ENCODE results near the gene PSMD3. TPM values are rescaled to one million over a fixed set of nuclear protein-coding genes. Genes with fewer than 3 reads are reported as not detected.

The PSMD3 gene
- total and polyA plus RNA-seq, 9 of the 15 experiments (the other 6 are each of a cell fraction or from before 2014, with no cell fraction given), result 2.0 to 251 (median 135) TPM

- POLR2A ChIA-PET, result interaction anchor here (0.9 to 2.7 kb wide), 4 partner anchors 9 to 12 kb away, joined by 3 to 16 read pairs (median 6); partner anchors contain the start of genes GSDMA and PSMD3
- TF ChIP-seq CBFA2T3 (IDR thresholded peaks at IDR 0.05), result 0 out of 2 replicates have a peak, but pooled peaks have one; percentile 18
- peak; percentile 18; the same call in 1 of the 2 replicates for TF ChIP-seq DPF2 (IDR thresholded peaks at IDR 0.05)
- TF ChIP-seq HMBOX1 (IDR thresholded peaks at IDR 0.05), result peak; percentile 74
- TF ChIP-seq TCF3 (CRISPR knock-in tag; IDR thresholded peaks at IDR 0.05), result peak; percentile 17; the same call in 1 of the 2 replicates
- no peak for TF ChIP-seq TRIM24 (IDR thresholded peaks at IDR 0.05)
- TF ChIP-seq, protein P1, sequence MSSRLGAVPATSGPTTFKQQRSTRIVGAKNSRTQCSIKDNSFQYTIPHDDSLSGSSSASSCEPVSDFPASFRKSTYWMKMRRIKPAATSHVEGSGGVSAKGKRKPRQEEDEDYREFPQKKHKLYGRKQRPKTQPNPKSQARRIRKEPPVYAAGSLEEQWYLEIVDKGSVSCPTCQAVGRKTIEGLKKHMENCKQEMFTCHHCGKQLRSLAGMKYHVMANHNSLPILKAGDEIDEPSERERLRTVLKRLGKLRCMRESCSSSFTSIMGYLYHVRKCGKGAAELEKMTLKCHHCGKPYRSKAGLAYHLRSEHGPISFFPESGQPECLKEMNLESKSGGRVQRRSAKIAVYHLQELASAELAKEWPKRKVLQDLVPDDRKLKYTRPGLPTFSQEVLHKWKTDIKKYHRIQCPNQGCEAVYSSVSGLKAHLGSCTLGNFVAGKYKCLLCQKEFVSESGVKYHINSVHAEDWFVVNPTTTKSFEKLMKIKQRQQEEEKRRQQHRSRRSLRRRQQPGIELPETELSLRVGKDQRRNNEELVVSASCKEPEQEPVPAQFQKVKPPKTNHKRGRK (tag; IDR thresholded peaks at IDR 0.05), result no peak
- no peak for TF ChIP-seq GTF2F1 (IDR thresholded peaks at IDR 0.05; ENCODE audit: low read depth, low read length)
- no peak for TF ChIP-seq ADNP (tag; IDR thresholded peaks at IDR 0.05)
- TF ChIP-seq MEIS2 (IDR thresholded peaks at IDR 0.05; ENCODE audit: partially characterized antibody), result peak; percentile 38
- TF ChIP-seq LEF1 (IDR thresholded peaks at IDR 0.05), result 0 out of 2 replicates have a peak, but pooled peaks have one; percentile 21
- TF ChIP-seq CTCF (IDR thresholded peaks at IDR 0.05 in 2 of 3, conservative IDR thresholded peaks at IDR 0.05 in 1 of 3; ENCODE audit: insufficient read depth in 2 of 3, low read depth in 1 of 3, low read length in 3 of 3), result 0 out of 6 replicates have a peak, but pooled peaks of 1 of the 3 experiments have one; percentile 4
- no peak for TF ChIP-seq PHB (CRISPR knock-in tag; IDR thresholded peaks at IDR 0.05)
- TF ChIP-seq, protein P2, sequence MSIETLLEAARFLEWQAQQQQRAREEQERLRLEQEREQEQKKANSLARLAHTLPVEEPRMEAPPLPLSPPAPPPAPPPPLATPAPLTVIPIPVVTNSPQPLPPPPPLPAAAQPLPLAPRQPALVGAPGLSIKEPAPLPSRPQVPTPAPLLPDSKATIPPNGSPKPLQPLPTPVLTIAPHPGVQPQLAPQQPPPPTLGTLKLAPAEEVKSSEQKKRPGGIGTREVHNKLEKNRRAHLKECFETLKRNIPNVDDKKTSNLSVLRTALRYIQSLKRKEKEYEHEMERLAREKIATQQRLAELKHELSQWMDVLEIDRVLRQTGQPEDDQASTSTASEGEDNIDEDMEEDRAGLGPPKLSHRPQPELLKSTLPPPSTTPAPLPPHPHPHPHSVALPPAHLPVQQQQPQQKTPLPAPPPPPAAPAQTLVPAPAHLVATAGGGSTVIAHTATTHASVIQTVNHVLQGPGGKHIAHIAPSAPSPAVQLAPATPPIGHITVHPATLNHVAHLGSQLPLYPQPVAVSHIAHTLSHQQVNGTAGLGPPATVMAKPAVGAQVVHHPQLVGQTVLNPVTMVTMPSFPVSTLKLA (conservative IDR thresholded peaks at IDR 0.05), result no peak
- TF ChIP-seq ZNF133 (CRISPR knock-in tag; IDR thresholded peaks at IDR 0.05), result no peak
- TF ChIP-seq PHF21A (IDR thresholded peaks at IDR 0.05; ENCODE audit: borderline replicate concordance, low read depth), result peak; percentile 36; the same call in 1 of the 2 replicates
Observed at GRCh38 chr17:39971076-39971603, 9.5 kb upstream of the PSMD3 start.

More at GRCh38 chr17:39971076-39971603, 9.5 kb upstream of the PSMD3 start:
- ATAC-seq (peak; percentile 70), FAIRE-seq (no peak), DNase-seq (ENCODE audit: extremely low read depth in 1 of 4, low spot score in 3 of 4) (peak in 2 of 4 experiments; percentile 38 to 55)
- in situ Hi-C loops (cut with MboI) (no loop called here), intact Hi-C loops (cut with micrococcal nuclease) (no loop called here)
- no peaks in the 10 kb centered on the region for H3K79me2 ChIP-seq (ENCODE audit: control insufficient read depth, insufficient read depth, low read length)
- H3K9me3 ChIP-seq (replicated peaks; ENCODE audit: control insufficient read depth, insufficient read depth, low read depth, low read length), result no peaks in the 10 kb centered on the region
- peaks cover 0 to 7% of the 10 kb centered on the region in 2 experiments; a peak in 1 of 5 replicates for H3K27me3 ChIP-seq (ENCODE audit: control insufficient read depth in 2 of 2, insufficient read depth in 2 of 2, low read length in 2 of 2)
- CTCF ChIA-PET (ENCODE audit: low intra/inter-chr PET ratio), result no interaction called here
- no peaks in the 10 kb centered on the region for H3K36me3 ChIP-seq (ENCODE audit: control insufficient read depth, insufficient read depth, low read length)
- no peaks in the 10 kb centered on the region for H3K9me1 ChIP-seq (ENCODE audit: control insufficient read depth, insufficient read depth, low read length)
- no peak overlapping the region for H3K4me3 ChIP-seq
- BruUV-seq (replicated peaks), result no TSS peak
- H2AFZ ChIP-seq (ENCODE audit: low read depth, low read length), result 0 out of 2 replicates have a peak overlapping the region, but pooled peaks have one; percentile 0
- 7% methylated on average over 4 of the region's 4 CpGs for WGBS (ENCODE audit: insufficient coverage, low coverage, missing lambda C conversion rate)
- peak overlapping the region; percentile 39; the same call in 1 of the 2 replicates for H3K4me2 ChIP-seq (ENCODE audit: insufficient read depth, low read length)
- H3K4me1 ChIP-seq (replicated peaks in 1 of 2; ENCODE audit: control insufficient read depth in 2 of 2, insufficient read depth in 2 of 2, low read length in 2 of 2), result peaks cover 17 to 19% of the 10 kb centered on the region in 2 experiments
- H4K20me1 ChIP-seq (replicated peaks; ENCODE audit: control insufficient read depth, insufficient read depth, low read length), result no peaks in the 10 kb centered on the region
- peak overlapping the region in 1 of 2 experiments; percentile 27; a peak in 1 of 4 replicates for H3K9ac ChIP-seq (ENCODE audit: insufficient read depth in 1 of 2, low read depth in 2 of 2, low read length in 2 of 2)
- H3K27ac ChIP-seq (ENCODE audit: extremely low read depth, low read depth, low read length), result no peak overlapping the region

Data from K562 (cell line).